NCI-H82 (cell line): Measurements from ENCODE around the gene MIEF1.

Source experiments
- DNase-seq: peaks from one replicate; lab custom pipeline; 2025; lab: John Stamatoyannopoulos, UW

Gene MIEF1

DNA sequence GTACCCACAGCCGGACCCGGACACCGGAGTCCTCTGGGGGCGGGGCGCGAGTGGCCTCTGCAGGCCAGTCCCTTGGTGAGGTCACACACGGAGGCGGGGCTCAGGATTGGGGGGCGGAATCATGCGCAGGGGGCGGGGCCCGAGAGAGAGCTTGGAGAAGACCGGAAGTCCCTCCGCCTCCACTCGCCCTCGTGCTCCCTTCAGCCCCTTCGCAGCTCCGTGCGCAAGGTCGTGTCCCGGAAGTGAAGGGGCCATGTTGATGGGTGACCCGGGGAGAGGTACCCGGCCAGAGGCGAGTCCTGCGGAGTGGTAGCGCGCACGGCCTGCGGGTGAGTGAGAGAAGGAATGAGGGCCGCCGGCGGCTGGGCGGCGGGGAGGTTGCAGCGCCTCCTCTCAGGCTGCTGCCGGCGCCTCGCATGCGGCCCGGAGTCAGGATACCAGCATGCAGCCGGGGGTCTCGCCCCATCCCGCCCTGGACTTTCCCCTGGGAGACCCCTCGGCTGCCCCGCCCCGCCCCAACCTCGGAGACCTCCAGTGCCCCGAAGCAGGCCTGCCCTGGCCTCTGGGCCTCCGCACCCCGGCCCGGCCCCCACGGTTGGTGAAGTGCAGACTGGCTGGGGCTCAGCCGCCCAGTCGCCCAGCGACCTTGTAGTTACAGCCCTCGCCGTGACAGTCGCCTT is at the start of gene MIEF1:
Gene MIEF1, plus strand, starts transcription at position 182 of the 680 bp plus-strand sequence. CDS start 9,005 bp downstream, outside the sequence.
- peak; percentile 98 for DNase-seq

DNA sequence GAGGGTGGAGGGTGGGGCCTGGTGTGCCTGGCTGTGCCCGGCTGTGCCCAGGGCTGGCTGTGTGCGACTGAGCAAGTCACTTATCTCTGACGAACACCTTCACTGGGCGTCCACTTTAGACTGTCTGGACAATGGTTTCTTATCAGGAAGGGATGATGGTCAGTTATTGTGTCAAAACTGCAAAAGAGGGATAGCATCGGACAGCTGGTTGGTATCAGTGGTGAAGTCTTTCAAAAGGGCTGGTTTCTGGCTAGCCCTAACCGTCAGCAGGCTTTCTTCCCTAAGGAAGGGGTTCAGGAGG is 49.4 kb upstream of the MIEF1 start:
- no peak for DNase-seq

DNA sequence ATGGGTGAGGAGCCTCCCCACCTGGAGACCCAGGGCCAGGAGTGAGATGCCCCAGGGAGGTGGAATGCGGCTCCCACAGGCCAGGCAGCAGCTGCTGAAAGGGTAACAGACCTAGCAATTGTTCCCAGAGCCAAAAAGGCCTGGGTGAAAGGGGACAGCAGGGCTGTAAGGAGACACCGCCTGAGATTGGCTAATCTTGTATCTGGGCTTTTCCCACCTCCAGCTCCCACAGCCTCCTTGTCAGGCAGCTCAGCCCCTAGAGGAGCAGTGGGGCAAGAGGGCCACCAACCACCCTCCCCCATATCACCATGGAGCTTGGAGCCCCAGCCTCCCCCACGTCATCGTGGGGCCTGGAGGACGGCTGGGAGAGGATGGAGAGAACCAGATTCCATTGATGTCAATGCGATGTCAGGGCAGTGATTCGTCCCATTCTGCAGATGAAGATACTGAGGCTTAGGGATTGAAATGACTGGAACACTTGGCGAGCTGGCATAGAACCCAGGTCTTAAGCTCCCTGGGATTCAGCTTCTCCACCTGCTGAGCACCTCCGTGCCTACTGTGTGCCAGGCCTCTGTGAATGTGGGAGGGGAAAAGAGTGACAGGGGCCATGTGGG is 48.2 kb upstream of the MIEF1 start:
- DNase-seq, result peak; percentile 70

DNA sequence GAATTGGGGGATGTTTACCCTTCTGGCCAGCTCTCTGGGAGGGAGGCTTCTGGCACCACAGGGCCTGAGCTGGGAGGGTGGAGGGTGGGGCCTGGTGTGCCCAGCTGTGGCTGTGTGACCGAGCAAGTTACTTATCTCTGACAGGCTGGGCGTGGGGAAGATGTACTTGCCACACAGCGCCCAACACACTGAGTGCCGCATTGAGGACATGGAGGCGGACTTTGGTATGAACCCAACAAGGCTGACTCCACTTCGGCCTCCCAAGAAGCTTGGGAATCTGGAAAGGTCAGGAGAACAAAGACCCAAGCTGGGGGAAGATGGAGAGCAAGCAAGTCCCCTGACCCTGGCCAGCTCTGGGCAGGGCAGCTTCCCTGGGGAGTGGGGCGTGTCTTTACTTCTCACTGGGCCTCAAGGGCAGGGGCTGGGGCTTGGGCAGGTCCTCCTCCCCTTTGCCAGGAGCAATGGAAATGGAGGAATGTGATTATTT is 47.7 kb upstream of the MIEF1 start:
- DNase-seq, result no peak

DNA sequence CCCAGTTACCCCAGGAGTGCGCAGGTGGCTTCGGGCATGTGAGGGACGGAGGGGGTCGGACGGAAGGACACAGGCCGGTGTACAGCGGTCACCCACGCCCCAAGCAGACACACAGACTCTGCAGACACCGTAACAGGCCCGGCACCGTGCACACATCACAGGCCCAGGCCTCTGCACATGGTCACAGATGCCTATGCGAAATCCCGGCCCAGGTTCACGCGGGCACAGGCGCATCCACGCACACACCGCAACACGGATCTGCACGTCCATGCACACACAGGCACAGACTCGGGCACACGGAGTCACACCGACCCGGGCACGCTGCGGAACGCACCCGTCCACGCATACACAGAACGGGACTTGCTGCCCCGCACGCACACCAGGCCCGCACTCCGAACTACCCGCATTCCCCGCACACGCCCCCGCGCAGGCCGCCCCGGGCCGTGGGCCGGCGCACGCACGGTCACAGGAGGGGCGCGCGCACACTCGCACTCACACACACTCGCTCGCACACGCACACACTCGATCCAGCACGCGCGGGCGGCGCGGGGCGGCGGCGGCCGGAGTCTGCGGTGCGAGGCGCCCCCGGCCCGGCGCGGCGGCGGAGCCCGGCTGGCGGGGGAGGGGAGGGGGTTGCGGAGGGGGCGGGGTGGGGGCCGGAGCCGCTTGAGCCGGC is 45.4 kb upstream of the MIEF1 start, which contains the start of gene MGAT3:
Gene MGAT3, plus strand, starts transcription at position 491 of the 676 bp plus-strand sequence. CDS start 30,336 bp downstream, outside the sequence.
- DNase-seq, result no peak

DNA sequence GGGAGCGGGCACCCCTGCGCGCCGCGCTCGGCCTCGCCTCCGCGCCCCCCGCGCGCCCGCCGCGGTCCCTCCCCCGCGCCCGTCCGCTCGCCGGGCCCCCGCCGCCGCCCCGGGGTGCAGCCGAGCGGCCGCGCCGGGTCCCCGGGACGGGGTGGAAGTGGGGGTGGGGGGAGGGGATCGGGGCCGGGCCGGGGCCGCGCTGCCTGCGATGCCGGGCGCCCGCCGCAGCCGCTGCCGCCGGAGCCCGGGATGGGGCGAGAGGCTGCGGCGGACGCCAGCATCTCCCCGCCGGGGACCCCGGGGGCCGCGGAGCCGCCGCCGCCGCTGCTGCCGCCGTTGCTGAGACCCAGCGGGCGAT is 44.9 kb upstream of the MIEF1 start:
- DNase-seq, result no peak

DNA sequence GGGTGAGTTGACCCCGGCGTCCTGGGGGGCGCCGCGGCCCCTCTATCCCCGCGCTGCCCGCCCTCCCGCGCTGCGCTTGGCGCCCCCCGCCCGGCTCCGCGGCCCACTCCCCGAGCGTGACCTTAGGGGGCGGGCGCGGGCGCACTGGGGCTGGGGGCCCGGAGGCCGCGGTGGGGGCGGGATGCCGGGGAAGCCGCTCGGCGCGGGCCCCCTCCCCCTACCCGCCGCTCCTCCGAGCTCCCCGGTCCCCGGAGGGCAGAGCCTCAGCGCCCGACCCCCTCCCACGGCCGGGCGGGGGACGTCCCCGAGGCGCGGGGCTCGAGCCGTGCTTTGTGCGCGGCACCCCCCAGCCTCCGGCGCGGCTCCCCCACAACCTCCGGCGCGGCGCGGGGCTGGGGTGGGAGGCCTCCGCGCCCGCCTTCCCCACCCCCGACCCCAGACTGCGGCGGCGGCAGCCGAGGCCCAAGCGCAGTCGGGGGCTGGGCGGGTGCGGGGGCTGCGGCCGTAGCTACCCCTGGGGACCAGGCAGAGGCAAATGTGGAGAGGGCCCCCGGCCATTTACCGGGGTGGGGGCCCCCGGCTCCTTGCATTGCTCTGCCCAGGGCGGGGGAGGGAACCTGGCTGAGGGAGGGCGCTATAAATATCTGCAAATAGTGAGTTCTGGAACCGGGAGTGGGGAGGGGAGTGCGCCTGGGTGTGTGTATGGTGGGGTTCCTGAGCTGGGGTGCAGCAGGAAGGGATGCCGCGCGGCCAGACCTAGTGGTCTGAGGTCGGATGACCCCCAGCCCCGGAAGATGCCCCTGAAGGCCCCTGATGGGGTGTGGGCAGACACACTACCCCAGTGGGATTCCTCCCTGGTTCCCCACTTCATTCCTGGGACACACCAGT is 44.3 kb upstream of the MIEF1 start:
- DNase-seq, result peak; percentile 23

DNA sequence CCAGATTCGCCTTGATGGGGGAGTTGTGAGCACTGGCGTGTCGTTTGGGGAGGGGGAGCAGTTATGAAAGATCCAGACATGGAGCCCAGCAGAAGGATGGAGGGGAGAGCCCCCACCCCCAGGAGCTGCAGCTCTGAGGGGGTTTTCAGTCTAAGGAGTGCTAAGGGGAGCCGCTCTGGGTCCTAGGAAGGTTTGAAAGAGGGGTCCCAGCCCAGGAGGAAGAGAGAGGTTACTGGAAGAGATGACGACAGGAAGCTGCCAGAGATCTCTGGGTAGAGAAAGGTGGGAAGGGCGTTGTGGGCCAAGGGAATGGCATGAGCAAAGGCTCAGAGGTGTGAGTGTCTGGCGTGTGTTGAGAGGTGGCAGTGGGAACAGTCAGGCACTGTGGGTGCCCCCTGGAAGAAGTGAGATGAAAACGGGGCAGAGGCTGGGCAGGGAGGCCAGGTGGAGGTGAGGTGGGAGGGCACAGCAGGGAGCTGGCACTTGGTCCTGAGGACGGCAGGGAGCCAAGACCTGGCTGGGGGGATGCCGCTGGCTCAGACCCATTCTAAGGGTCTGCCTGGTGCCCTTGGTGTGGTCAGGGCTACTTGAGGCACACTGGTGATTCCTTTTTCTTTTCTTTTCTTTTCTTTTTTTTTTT is 43.5 kb upstream of the MIEF1 start:
- no peak for DNase-seq

DNA sequence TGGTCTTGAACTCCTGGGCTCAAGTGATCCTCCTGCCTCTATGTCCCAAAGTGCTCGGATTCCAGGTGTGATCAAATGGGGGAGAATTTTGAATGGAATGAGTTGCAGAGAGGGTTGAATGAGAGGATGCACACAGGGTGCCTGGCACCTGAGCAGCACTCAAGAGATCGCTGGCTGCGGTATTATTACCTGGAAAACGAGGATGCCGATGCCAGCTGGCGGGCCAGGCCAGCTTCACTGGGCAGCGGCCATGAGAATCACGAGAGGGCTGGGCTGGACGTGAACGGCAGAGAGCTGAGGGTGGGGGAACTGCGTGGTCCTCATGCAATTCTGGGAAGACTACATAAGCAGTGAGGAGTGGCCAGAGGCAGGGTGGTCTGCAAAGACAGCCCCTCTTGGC is 42.4 kb upstream of the MIEF1 start:
- no peak for DNase-seq

DNA sequence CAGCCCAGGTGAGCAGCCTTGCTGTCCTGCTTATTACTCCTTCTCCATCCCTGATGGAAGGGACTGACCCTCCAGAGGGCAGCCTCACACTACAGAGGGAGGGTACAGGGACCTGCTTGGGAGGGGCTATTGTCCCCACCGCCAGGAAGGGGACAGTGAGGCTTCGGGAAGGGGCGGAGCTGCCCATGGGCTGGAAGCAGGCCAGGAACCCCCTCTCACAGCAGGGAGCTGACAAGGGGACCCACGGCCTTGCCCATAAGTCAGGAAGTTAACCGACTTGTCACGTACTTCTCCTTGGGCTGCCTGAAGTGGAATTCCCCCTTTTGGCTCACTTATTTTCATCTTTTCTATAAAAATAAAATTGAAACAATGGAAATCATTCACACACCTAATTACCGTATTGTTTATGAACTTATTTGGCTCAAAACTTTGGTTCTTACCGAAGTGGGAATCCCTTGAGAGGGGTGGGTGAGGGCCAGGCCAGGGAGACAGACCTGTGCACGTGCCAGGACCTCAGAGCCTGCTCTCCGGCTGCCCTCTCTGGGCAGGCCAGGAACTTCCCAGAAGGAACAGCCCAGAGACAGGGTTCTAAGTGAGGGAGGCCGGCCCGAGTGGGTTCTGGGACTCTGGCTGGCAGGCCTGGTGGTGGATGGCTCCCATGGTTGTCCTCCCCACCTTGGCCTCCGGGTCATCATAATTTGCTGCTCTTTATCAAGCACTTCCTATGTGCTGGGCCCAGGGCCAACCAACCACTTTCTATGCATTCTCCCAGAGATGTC is 39.5 kb upstream of the MIEF1 start:
- DNase-seq, result peak; percentile 30

DNA sequence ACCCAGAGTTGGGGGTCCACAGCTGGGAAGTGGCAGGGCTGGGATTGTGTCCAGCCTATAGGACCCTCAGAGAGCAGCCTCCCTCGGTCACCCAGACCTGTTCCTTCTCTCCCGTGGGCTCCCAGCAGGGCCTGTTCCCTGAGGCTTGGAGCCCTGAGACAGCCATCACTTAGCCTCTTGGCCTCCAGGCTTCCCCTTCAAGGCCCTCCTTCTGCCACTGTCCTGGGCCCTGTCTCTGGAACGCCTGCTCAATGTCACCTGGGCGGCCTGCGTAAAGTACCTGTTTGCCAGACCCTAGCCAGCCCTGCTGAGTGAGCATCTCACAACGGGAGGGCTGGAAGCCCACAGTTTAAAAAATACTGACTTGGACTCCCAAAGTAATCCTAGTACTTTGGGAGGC is 38.8 kb upstream of the MIEF1 start:
- DNase-seq, result no peak

DNA sequence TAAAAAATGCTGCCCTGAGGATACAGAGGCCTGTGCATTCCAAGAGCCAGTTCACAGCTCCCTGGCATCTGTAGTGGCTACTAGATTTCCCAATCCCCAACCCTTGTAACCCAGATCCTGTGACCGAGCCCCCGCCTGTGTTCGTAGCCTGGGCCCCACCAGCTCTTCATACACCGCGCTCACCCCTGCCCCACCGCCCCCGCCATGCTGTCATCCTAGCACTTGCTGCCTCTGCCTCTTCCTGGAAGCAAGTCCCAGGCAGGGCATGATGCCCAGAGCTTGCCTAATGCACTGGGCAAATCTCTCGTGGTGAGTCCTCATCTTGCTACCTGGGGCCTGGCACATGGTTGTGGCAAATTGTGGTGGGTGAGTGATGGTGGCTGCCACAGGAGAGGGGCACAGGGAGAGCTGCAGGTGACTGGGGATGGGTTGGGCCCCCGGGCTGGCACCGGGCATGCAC is 38.1 kb upstream of the MIEF1 start:
- no peak for DNase-seq

DNA sequence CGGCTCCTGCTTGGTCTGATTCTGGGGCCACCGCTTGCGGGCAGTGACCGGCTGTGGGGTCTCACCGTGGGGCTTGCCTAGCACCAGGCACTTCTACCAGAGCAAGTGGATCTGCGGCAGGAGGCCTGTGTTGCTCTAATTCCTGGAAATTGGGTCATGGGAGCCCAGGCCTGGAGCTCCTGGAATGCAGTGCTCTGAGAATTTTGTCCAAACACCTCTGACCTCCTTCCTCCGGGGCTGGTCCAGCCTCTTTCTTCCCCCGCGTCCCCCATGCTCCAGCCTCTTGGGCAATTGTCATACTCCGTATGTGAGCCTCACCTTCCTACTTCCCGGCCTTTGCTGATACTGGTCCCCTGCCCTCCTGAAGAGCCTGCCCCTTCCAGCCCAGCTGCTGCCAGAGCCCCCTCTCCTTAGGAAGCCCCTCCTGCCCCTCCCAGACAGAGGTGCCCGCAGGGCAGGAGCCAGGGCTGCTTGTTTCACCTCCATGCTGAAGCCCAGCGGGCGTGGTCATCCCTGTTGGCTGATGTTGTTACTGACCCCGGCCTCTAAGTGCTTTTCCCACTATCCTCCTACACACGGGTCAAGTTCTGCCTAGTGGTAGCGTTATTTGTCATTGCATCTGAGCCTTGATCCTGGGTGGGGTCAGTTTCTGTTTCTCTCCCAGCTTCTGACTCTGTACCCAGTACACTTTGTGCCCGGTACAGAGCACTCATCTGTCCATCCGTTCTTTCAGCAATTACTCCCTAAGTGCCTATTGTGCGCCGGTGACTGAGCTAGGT is 35.7 kb upstream of the MIEF1 start:
- no peak for DNase-seq

DNA sequence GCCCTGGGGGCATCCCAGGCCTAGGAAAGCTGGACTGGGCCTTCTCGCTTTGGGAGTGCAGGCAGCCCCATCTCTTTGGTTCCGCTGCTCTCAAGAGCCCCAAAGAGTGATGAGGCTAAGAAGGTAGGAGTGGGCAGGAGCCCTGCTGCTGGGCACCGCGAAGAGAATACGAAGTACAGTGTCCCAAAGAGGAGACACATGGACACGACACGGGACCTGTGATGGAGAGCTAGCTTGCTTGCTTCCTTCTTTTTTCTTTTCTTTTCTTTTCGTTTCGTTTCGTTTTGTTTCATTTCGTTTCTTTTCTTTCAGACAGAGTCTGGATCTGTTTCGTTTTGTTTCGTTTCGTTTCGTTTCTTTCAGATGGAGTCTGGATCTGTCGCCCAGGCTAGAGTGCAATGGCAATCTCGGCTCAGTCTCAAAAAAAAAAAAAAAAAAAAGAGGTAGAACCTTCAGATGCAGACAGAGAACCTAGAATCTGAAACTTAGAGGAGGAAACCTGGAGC is 34.6 kb upstream of the MIEF1 start:
- no peak for DNase-seq

DNA sequence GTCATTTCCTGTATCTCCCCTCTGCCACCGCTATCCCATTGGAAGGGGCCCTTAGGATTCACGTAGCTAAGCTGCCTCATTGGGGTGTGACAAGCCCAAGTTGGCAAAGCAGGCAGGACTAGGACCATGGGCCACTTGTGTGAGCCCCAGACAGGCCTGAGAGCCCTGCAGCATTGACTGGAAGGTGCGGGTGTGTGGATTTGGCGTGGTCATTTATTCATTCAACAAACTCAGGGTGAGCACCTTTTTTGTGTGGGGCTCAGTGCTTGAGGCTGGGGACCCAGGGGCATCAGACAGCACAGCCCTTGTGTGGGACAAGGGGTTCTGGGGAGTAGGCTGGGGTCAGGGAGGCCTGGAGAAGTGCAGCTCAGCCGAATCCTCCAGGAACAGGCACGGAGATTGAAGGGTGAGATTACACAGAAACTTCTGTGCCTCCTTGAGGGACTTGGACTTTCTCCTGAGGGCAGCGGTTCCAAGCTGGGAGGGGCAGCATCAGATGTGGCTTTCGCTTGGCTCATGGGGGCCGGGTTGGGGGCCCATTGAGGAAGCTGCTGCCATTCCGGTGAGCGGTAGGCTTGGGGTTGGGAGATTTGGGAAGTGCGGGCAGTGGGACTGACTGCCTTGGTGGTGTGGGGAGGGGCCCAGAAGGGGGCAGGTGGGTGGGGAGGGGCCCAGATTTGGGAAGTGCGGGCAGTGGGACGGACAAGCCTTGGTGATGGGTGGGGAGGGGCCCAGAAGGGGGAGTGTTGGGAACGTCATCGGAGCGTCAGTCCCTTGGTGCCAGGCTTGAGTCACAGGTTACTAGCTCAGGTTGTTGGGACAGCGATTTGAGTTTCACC is 33.4 kb upstream of the MIEF1 start:
- DNase-seq, result no peak

DNA sequence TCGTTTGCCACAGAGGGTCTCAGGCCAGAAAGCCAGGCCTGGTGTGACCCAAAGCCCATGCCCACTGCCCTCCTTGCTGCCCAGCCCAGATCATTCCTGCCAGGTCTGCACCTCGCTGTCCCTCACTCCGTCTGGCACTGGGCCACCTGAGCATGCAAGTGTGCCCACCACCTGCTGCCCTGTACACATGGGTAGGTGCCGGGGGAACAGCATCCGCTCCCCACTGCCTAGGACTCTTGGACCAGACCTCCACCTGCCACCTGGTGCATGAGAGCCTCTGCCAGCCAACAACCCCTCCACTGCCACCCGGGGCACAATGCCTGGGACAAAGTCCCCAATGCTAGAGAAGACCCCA is 32.8 kb upstream of the MIEF1 start:
- no peak for DNase-seq

DNA sequence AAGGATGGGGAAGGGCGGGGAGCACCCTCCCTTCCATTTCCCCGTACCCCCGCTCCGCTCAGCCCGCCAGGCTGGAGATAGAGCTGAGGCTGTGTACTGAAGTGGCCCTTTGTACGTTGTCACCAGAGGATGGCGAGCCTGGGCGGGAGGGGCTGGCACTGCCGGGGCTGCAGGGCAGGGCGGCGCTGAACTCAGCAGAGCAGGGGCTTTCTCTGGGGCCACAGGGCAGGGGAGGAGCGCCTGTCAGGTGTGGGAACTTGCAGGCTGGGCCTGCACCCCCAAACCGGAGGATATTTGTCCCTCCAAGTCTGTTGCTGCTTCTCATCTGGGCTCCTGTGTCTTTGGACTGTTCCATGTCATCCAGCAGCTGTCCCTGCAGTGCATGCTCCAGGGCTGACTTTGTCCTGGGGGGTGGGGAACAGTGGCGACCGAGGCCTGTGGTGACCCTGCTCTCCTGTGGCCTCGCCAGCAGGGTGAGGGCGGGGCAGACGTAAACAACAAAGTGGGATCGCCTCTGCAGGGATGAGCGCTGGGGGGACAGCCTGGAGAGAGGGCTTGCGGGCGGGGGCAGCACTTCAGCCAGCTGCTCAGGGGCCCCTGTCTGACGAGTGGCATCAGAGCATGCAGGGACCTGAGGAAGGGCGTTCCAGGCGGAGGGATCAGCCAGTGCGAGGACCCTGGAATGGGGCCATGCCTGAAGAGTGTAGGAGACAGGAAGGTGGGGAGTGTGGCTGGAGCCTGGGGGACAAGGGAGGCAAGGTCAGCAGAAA is 32.2 kb upstream of the MIEF1 start:
- peak; percentile 79 for DNase-seq
